SU-DHL-6 (cell line): ENCODE data around the gene SRBD1.

ENCODE experiments used
- EZH2phosphoT487 ChIP-seq: fragments of 200-600 bp; sonication (generic), shearing (Covaris generic); conservative IDR thresholded peaks from 2 replicates; pipeline ENCODE4 v1.6.1; 2018; ENCODE audit warnings: mild to moderate bottlenecking, antibody characterized with exemption, low read length, moderate library complexity, mixed read lengths
- TF ChIP-seq, protein P1 (sequence below): fragments of 200-600 bp; sonication (generic); IDR thresholded peaks from one replicate; pipeline ENCODE4 v1.5.1; 2017; ENCODE audit warnings: antibody characterized with exemption, mild to moderate bottlenecking, low read length, moderate library complexity; ENCODE audit not compliant: insufficient read depth, poor library complexity, severe bottlenecking

DNA sequence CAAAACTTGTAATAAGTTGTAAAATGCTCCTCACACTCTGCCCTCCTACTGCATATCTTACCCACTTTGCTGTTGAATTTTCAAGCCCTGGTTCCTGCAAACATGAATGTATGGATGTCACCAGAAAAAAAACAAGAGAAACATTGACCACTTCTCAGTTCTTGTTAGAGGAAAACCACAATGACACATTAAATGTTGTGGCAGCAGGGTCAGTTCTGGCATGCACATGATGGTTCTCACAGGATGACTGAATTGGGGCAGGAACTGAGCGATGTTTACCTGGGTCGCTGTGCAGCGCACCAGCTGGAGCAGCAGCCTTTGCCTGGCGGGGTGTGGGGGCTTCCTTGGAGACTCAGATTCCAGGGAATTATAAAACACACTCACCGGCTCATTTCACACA, 26.4 kb upstream of the SRBD1 start:
- TF ChIP-seq EZH2phosphoT487, result no peak
- TF ChIP-seq, protein P1, sequence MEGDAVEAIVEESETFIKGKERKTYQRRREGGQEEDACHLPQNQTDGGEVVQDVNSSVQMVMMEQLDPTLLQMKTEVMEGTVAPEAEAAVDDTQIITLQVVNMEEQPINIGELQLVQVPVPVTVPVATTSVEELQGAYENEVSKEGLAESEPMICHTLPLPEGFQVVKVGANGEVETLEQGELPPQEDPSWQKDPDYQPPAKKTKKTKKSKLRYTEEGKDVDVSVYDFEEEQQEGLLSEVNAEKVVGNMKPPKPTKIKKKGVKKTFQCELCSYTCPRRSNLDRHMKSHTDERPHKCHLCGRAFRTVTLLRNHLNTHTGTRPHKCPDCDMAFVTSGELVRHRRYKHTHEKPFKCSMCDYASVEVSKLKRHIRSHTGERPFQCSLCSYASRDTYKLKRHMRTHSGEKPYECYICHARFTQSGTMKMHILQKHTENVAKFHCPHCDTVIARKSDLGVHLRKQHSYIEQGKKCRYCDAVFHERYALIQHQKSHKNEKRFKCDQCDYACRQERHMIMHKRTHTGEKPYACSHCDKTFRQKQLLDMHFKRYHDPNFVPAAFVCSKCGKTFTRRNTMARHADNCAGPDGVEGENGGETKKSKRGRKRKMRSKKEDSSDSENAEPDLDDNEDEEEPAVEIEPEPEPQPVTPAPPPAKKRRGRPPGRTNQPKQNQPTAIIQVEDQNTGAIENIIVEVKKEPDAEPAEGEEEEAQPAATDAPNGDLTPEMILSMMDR, result no peak
